Mucosa of gallbladder (tissue), 1 donor: ENCODE measurements around the gene EXOC4. TPM values are rescaled to one million over a fixed set of nuclear protein-coding genes. Genes with fewer than 3 reads are reported as not detected.

Experiments
- DNase-seq: peaks from one replicate; pipeline ENCODE4 v3.0.0-alpha.2; 2020; ENCODE audit warnings: low spot score
- total RNA-seq: library from RNA; stranded (reverse); gene quantifications from one replicate; pipeline ENCODE4 v1.2.1, GENCODE V29; 2021
- donor health status: DM: no; HTN: no; CAD: no.

Gene EXOC4
- total RNA-seq, 1 donor from 2014 or later: 71.3 TPM

GRCh38 chr7:133536450-133536849 is 283.6 kb downstream of the EXOC4 start:
- DNase-seq: no peak

GRCh38 chr7:133539016-133539415 is 286.1 kb downstream of the EXOC4 start:
- no peak for DNase-seq

GRCh38 chr7:133540096-133540860 is 287.4 kb downstream of the EXOC4 start:
- DNase-seq: no peak

GRCh38 chr7:133542209-133542780 is 289.4 kb downstream of the EXOC4 start:
- DNase-seq: no peak

- DNase-seq: no peak
These were observed 290.8 kb downstream of the EXOC4 start for GRCh38 chr7:133543657-133544056.

- no peak for DNase-seq
These were observed 292.7 kb downstream of the EXOC4 start for GRCh38 chr7:133545618-133546017.

- DNase-seq: no peak
These were observed 295.1 kb downstream of the EXOC4 start for GRCh38 chr7:133547981-133548380.

- no peak for DNase-seq
These were observed 296.8 kb downstream of the EXOC4 start for GRCh38 chr7:133549633-133550032.

- DNase-seq: no peak
These were observed 297.3 kb downstream of the EXOC4 start for GRCh38 chr7:133550145-133550544.

GRCh38 chr7:133550811-133551210 is 297.9 kb downstream of the EXOC4 start:
- DNase-seq: no peak

GRCh38 chr7:133551466-133551865 is 298.6 kb downstream of the EXOC4 start:
- DNase-seq: no peak

- DNase-seq: no peak
These were observed 299.2 kb downstream of the EXOC4 start for GRCh38 chr7:133552079-133552478.

GRCh38 chr7:133554330-133554729 is 301.5 kb downstream of the EXOC4 start:
- DNase-seq: no peak

GRCh38 chr7:133556048-133556447 is 303.2 kb downstream of the EXOC4 start:
- DNase-seq: no peak

- no peak for DNase-seq
These were observed 303.7 kb downstream of the EXOC4 start for GRCh38 chr7:133556553-133556952.

GRCh38 chr7:133560900-133561299 is 308.0 kb downstream of the EXOC4 start:
- DNase-seq: no peak

GRCh38 chr7:133561396-133561795 is 308.5 kb downstream of the EXOC4 start:
- DNase-seq: no peak

GRCh38 chr7:133562621-133563020 is 309.7 kb downstream of the EXOC4 start:
- no peak for DNase-seq

- DNase-seq: no peak
These were observed 310.4 kb downstream of the EXOC4 start for GRCh38 chr7:133563251-133563650.

GRCh38 chr7:133564484-133564883 is 311.6 kb downstream of the EXOC4 start:
- DNase-seq: no peak

GRCh38 chr7:133568544-133568943 is 315.7 kb downstream of the EXOC4 start:
- DNase-seq: no peak

- no peak for DNase-seq
These were observed 317.4 kb downstream of the EXOC4 start for GRCh38 chr7:133570321-133570720.

GRCh38 chr7:133571076-133571475 is 318.2 kb downstream of the EXOC4 start:
- DNase-seq: no peak

GRCh38 chr7:133572087-133572486 is 319.2 kb downstream of the EXOC4 start:
- DNase-seq: no peak
